GM18858 (cell line): Measurements from ENCODE around the gene TCP11.

ENCODE experiments used
- ATAC-seq: cut with Tn5 transposase; IDR thresholded peaks from one replicate; pipeline ENCODE4 v1.9.1; 2021; ENCODE audit not compliant: unreplicated experiment

The TCP11 gene

DNA sequence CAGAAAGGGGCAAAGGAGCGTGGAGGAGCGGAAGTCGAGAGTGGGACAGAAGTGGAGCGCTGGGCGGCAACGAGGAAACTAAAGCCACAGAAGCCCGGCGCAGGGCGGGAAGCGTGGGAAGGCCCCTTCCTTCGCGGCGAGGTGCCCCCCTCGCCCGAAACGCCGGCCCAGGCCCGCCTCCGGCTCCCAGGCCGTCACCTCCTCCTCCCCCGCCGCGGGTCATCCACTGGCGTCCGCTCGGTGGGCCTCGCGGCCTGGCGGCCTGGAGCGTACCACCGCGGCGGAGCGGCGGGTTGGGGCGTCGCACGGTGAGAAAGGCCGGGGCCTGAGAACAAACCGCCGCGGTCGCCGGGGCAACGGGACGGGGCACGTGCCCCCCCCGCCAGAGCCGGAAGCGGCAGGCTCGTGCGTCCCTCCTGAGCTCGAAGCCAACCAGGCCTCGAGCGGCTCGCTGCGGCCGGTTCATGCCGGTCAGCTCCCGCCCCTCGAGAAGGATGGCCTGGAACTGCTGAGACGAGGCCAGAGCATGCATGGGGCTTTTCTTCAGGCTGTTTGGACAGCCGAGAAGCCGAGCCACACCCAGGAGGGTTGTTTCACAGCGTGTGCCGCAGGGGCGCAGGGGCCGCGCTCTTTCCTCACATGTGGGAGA is at the start of gene TCP11:
Gene TCP11, minus strand, starts transcription at position 333 of the 649 bp plus-strand sequence. CDS start 469 bp downstream, outside the sequence.
- ATAC-seq, result no peak

DNA sequence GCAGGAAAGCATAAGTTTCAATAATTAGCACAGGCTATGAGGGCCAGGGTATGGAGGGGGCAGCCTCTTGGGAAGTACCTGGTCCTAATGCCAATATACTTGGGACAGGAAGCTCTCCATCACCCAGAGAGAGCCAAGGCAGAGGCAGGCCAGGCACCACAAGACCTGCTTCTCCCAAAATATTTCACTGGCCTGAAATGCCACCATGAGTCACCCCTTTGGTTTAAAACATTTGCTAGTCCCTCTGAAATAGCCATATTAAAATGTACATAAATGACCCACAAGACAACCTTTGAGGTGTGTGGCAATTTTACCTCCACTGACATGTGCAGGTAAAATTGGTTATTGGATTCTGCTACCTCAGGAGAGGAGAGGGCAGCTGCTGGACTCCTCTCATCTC is 49.2 kb upstream of the TCP11 start:
- no peak for ATAC-seq

DNA sequence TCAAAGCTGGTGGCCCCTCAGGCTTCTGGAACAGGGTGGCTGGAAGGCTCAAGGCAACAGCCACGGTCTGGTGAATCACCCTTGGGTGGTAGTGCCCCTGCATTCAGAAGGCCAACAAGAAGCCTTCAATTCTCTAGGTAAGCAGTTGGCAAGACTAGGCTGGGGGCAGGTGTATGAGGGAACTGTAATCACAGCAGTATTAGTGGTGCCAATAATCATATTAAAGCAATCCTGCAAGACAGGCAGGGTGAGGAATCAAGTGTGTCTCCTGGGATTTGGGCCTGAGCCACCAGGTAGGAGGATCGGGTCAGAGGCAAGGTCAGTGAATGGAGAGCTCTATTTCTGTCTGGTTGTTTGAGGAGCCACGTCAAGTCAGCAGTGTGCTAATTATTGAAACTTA is 47.7 kb upstream of the TCP11 start:
- ATAC-seq, result no peak

DNA sequence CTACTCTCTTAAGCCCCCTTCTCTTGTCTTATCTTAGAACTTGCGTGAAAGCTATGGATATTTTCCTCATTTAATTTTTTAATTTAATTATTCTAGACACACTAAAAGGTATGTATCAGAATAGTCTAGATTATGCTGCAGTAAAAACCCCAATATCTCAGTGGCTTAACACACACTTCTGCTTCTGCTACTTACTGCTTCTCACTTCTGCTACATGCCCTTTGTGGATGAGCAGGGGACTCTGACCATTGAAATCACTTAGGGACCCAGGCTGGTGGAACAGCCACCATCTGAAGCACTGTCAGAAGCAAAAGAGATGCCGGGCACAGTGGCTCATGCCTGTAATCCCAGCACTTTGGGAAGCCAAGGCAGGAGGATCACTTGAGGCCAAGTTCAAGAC is 45.4 kb upstream of the TCP11 start:
- ATAC-seq, result no peak

DNA sequence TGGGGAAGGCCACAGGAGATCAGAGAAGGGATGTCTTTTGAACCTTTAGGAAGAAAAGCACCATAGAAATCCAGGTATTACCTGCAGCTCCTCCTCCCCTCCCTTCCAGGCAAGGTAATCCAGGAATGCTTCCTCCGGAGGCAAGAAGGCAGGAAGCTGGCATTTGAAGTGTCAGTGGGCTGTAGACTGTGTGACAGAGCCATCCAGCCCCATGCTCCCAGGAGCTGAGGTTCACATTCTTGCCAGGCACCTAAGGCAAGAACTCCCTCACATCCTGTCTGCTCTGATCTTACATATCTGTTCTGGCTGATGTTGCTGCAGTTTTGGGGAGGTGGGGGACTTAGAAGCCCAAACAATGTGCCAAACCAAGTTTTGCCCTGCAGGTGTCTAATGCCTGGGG is 44.8 kb upstream of the TCP11 start:
- no peak for ATAC-seq

DNA sequence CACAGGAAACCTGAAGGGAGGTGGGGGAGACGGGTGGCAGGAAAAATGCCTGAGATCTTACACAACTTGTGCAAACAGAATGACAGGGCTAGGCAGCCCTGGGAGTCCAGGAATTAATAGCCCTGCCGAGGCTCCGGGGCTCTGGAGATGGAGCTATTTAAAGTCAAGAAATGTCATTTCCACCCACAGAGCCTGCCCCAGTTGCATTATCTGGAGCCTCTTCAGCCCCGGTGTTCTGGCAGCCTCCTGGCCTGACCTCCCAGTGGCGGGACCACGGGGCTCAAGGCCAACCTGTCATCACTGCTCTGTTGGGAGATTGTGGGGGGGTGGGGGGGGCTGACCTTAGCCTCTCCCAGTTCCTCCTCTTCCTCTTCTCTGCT is 44.2 kb upstream of the TCP11 start:
- no peak for ATAC-seq

DNA sequence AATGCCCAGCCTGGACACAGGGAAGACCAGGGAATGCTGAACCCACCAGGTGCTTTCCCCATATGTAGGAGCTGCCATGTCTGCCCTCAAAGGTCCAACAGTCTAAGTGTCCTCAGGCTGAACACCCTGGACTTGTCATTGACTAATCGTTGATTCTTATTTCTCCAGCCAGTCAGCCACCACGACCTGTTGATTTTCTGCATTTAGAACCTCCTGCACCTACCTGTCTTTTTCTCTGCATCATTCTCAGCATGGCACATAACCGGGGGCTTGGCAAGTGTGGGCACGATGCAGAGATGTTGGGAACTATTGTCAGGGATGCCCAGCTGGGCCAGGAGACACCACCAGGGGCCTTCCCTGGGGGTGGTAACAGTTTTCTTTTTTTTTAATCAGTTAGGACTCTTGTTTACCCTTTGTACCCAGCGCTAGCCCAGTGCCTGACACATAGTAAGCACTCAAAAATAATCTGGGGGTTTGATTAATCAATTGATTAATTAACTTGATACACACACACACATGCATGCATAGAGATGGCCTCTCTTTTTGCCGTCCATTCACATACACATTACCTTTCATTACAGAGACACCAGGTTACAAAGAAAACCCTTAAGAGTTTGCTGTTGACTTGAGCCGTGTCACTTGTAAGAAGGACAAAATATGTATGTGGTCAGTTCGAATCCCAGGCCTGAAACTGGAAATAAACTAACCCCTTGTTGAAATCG is 43.6 kb upstream of the TCP11 start:
- no peak for ATAC-seq

DNA sequence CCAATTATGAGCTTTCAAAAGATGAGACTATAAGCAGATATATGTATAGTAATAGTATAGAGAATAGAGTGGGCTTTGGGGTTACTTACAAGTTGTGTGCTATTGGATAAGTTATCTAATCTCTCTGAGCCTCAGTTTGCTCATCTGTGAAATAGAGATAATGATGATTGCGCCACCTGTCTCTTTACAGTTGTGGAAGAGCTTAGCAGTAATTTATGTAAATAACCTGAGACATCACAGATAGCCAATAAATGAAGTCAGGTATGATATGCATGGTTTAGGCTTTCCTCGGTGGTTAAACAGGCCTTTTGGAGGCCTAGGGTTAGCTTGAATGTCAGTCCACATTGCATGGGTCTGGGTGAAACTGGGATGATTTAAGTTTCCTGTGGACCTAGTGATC is 42.8 kb upstream of the TCP11 start:
- ATAC-seq, result no peak

DNA sequence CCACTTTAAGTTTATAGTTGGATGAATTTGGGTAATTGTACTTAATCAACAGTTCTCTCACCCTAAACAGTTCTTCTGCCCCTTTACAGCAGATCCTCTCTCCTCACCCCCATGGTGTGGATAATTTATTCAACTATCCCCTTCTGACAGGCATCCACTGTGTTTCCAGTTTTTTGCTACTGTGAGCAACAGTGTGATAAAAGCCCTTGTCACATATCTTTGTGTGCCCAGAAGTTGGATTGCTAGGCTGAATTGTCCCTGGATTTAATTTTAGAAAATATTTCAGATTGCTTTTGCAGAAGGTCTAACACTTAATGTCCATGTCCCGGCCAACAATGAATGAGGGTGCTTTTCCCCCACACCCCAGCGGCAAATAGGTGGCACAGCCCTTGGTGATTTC is 42.1 kb upstream of the TCP11 start:
- no peak for ATAC-seq

DNA sequence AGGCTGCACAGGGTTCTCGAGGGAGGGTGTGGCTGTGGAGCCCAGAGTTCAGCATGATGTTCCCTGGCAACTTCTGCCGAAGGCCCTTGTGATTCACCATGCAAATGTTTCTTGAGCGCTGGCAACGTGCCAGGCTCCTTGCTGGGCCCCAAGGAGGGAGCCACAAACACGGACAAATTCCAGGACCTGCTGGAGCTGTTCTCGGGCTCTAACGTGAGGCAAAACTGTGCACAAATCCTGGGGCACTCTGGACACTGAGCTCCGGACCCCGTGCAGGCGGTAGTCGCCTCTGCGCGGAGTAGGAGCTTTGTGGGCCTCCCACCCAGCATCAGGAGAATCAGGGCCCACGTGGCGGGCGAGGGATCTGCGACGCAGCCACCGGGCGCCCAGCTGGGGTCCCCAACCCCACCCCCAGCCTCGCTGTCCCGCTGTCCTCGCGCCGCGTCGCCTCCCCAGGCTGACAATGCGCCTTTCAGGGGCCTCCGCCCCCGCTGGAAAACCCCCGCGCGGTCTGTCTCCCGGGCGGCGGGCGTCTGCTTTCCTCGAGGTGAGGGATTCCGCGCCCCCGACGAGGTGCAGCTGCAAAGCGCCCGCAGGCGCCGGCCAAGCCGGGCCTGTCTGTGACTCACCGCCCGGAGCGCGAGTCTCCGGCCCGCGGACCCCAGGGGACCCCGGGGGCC is 40.9 kb upstream of the TCP11 start:
- ATAC-seq, result no peak

DNA sequence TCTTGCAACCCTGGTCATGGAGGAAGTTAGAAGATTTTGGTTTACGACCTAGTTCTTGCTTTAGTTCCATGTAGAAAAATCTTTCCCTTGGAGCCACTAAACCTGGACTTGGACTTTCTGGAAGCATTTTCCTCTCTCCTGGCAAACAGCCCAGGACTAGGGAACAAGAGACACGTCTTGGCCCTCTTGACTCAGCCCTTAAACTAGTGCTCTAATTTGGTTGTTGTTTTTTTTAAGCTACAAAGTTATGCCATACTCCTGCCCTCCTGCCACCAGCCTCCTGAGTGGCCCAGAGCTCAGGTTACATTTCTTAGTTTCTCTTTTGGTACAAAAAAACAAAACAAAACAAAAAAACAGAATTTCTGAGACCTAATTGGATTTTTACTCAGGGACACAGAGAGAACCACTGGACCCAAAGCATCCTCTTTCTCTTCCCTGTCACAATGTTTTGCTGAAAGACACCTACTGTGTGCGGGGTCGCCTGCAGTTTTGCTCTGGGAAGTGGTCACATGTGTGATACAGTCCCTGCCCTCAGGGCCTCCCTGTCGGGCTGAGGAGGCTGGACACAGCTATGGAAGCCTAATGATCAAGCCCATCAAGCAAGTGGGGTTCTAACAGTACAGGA is 40.3 kb upstream of the TCP11 start:
- no peak for ATAC-seq

DNA sequence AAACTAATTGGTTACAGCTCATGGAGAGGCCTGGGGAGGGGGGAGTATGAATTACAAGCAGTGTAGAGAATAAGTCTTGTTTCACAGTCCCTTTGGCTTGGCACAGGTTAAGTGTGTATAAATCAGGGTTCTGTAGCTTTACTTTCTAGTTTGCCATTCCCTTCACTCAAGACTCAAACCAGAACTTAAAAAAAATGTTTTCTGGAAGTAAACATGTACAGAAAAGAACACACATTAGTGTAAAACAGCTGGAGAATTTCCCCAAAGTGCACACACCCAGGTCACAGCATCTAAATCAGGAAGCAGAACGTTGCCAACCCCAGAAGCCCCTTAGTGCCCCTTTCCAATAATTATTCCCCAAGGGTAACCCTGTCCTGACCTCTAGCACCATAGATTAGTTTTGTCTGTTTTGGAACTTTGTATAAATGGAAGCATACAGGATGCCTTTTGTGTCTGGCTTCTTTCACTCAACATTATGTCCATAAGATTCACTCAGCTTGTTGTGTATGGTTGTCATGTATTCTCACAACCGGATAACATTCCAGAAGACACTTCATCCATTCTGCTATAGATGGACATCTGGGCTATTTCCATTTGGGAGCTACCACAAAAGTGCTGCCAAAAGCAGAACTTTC is 38.9 kb upstream of the TCP11 start:
- ATAC-seq, result no peak

DNA sequence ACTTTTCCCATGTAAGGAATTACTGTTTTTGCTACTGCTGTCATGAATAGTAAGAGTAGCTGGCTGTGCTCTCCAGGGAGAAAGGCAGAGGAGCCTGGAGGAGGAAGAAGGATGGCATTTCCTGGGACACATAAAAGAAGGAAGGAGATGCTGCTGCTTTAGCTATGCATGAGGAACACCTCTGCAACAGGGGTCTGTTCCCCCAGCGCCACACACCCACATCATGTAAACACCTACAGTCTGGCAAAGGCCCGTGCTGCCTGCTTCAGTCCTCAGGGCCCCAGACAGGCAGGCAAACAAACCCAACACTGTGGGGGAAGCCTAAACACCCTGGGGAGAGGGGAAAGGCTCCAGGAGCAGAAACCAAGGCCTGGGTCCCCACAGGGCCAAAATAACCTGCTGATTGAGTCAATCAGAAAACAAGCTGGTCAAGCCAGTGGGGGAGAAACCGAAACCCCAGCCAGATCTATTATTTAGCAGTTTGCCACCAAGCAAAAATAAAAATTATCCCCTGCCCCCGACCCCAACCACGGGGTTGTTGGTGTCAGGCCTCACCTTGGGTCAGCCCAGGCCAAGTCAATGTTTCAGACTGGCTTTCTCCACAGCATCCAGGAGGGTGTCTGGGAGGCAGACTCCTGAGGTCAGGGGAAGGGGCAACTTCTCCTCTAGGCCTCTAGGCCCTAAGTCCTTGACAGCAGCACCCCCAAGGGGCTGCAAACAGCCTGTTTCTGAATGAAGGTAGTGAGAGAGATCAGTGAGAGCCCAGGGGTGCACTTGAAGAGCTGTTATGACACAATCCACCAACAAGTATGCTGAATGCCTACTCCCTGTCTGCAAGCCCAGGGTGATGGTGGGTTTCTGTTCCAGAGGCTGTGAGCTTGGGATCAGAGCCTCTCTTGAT is 38.0 kb upstream of the TCP11 start:
- no peak for ATAC-seq

DNA sequence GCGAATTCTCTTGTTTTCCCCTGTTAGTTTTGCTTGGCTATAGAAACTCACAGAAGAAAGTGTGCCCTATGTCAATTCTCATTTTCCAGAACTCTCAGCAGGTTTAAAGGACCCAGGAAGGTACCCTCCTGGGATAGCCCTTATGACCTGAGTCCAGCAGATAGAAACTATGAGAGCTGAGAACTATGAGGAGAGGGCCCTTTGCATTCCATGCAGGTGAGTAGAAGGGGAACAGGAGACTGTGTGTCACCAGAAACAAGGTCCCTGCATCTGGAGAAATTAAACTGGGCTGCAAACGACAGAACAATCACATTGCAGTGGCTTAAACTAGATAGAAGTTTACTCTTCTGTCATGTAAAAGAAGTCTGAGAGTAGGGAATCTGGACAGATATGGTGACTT is 36.9 kb upstream of the TCP11 start:
- no peak for ATAC-seq

DNA sequence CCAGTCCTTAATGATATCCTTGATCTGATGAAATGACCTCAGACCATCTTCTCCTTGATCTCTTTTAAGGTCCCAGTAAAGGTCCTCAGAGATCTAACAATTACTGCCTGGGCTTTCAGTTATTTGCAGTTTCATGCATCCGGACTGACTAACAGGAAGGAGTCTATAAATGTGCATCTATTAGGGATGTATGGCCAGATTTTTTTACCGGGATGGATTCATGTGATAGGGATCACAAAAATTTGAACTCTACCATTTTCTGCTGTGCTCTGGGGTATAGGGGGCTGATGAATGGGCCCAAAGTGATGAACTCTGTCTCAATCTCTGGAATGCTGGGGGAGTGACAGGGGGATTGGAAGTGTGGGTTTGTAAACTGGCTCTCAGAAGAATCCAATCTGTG is 36.5 kb upstream of the TCP11 start:
- no peak for ATAC-seq

DNA sequence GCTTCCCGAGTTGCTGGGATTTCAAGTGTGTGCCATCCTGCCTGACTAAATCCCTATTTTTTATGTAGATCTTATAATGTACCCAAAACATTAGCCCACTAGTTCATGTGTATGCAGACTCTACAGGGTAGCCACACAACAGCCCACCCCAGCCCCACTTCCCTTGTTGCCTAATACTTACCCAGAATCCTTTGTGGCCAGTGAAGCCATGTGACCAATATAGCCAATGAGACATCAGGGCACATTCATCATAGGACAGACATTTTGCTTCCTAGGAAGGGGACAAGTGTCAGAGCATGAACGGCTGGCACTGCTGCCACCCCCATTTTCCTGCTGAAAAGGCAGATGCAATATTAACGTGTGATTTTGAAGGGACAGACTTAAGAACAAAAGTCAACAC is 36.0 kb upstream of the TCP11 start:
- no peak for ATAC-seq

DNA sequence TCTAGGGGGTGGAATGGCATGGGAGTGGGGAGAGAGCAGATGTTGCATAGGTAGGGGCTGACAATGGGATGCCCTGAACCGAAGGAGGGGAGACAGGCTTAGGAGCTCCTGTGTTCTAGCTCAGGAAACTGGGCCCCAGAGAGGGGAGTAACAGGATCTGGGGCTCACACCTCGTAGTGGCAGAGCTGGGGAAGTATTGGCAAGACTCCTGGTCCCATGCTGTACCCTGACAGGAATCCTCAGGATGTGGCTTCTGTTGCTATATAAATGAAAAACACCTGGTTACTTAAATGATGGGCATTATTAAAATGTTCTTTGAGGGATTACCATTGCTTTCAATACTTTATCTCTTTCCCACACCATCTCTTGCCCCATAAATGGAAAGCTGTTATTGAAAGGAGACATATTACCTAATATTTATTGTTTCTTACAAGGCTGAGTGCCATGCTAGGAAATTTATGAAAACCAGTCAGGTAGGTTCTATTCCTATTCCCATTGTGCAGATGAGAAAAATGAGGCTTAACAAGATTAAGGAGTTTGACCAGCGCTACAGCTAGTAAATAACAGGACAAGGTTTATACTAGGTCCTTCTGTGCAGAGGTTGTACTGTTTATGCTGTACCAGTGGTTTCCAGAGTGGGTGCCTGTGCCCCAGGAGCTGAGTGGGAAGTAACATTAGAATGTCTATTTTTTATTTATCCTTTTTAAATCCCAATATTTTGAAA is 35.3 kb upstream of the TCP11 start:
- ATAC-seq, result no peak

DNA sequence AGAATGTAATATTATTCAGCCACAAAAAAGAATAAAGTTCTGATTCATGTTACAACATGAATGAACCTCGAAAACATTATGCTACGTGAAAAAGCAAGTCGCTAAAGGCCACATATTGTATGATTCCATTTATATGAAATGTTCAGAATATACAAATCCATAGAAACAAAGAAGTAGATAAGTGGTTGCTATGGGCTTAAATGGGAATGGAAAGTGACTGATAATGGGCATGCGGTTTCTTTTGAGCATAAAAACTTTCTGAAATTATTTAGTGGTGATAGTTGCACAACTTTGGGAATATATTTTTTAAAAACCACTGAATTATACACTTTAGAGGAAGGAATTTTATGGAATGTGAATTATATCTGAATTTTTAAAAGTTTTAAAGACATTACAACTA is 33.4 kb upstream of the TCP11 start:
- ATAC-seq, result no peak

DNA sequence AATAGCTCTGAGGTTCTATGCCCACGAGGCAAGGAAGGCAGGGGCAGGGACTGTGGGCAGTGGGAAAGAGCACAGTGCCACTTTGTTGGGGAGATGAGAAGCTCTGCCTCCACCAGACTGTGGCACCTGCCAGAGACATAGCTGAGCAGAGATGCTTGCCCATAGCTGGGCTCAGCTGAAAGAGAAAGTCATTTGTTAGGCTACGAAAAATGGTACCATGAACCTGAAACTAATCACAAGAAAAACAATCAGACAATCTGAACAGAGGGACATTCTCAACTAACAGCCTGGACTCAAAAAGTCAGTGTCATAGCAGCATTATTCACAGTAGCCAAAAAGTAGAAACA is 32.9 kb upstream of the TCP11 start:
- no peak for ATAC-seq
